ENCODE results near the gene PAX6. TPM values are rescaled to one million over a fixed set of nuclear protein-coding genes. Genes with fewer than 3 reads are reported as not detected.

Gene PAX6
- total RNA-seq, 1 experiment from 2014 or later, result 22.4 TPM

DNA sequence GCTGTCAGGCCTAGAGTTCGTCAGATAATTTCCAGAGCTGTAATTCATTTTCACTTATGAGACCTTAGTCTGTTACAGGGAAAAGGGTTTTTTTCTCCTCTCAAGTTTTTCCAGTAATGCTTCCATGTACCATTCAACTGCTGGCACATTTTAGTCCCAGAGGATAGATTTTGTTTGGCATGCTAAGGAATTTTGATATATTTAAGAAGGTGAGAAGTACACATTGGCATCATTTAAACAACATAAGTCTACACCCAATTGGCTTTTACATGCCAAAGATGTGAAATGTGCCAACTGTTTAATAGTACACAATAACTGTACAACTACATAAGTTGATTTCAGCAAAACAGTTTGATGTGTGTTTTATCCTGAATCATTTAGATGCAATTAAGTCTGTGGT is 71.0 kb downstream of the PAX6 start:
- TF ChIP-seq EZH2 (IDR thresholded peaks at IDR 0.05; ENCODE audit: borderline replicate concordance, low read depth, low read length, poor library complexity, severe bottlenecking), result no peak
- TF ChIP-seq CTCF (conservative IDR thresholded peaks at IDR 0.05; ENCODE audit: low read depth, low read length), result no peak
- ChIA-PET POLR2A (ENCODE audit: low non-redundant PET) (no interaction called here), CTCF (no interaction called here)
- DNase-seq (ENCODE audit: low spot score), result no peak
- no TSS peak for BruUV-seq (replicated peaks)
- Histone ChIP-seq H3K27me3 (replicated peaks; ENCODE audit: insufficient read depth, low read depth, low read length, poor library complexity) (no peaks in the 10 kb centered on the region), H3K4me1 (ENCODE audit: insufficient read depth, low read length, poor library complexity, severe bottlenecking) (no peaks in the 10 kb centered on the region), H3K9me3 (ENCODE audit: low read depth, low read length, poor library complexity, severe bottlenecking) (peaks cover 5% of the 10 kb centered on the region), H3K36me3 (ENCODE audit: insufficient read depth, low read length, poor library complexity, severe bottlenecking) (no peaks in the 10 kb centered on the region), H3K27ac (ENCODE audit: low read depth, low read length, poor library complexity, severe bottlenecking) (no peak overlapping the region), H3K4me3 (ENCODE audit: low read depth, low read length, poor library complexity, severe bottlenecking) (no peak overlapping the region)
- intact Hi-C loops (cut with micrococcal nuclease; ENCODE audit: unreplicated experiment), result no loop called here
